HFFc6 (cell line): ENCODE results near the gene MED20. TPM values are rescaled to one million over a fixed set of nuclear protein-coding genes. Genes with fewer than 3 reads are reported as not detected.

Experiments used
- DNase-seq: peaks from one replicate; pipeline ENCODE4 v3.0.0-alpha.2; 2018
- H3K27ac Mint-ChIP-seq: 2 replicates; pipeline ENCODE4 v1.8.0; 2020; ENCODE audit warnings: mild to moderate bottlenecking, mixed read lengths
- H3K27me3 Mint-ChIP-seq: 2 replicates; pipeline ENCODE4 v1.8.0; 2021; ENCODE audit warnings: mild to moderate bottlenecking, moderate library complexity, mixed read lengths; ENCODE audit not compliant: insufficient read depth
- H3K36me3 Mint-ChIP-seq: 2 replicates; pipeline ENCODE4 v1.8.0; 2021; ENCODE audit warnings: low read depth, mixed read lengths
- H3K4me1 Mint-ChIP-seq: 2 replicates; pipeline ENCODE4 v1.8.0; 2020; ENCODE audit warnings: low read depth, mixed read lengths
- H3K4me3 Mint-ChIP-seq: 2 replicates; pipeline ENCODE4 v1.8.0; 2020; ENCODE audit warnings: mild to moderate bottlenecking, moderate library complexity, mixed read lengths
- H3K9me3 Mint-ChIP-seq: 2 replicates; pipeline ENCODE4 v1.8.0; 2020; ENCODE audit warnings: mild to moderate bottlenecking, mixed read lengths
- CTCF ChIP-seq: fragments of 200-600 bp; sonication (generic); IDR thresholded peaks from 2 replicates; pipeline ENCODE4 v1.5.0; 2021; ENCODE audit warnings: antibody characterized with exemption, mild to moderate bottlenecking
- total RNA-seq, 6 experiments: library from RNA; stranded (reverse); fragmentation: NEBNext Ultra II Directional; extraction: Animal tissue kit (Norgen Biotek cat#: 25700); gene quantifications; 2 replicates in 1 of 6; 3 replicates in 5 of 6; pipeline ENCODE4 v1.2.3, GENCODE V29; 2021

MED20 gene
- total RNA-seq, 6 experiments from 2014 or later: 22.8 to 28.4 (median 26.0) TPM

DNA sequence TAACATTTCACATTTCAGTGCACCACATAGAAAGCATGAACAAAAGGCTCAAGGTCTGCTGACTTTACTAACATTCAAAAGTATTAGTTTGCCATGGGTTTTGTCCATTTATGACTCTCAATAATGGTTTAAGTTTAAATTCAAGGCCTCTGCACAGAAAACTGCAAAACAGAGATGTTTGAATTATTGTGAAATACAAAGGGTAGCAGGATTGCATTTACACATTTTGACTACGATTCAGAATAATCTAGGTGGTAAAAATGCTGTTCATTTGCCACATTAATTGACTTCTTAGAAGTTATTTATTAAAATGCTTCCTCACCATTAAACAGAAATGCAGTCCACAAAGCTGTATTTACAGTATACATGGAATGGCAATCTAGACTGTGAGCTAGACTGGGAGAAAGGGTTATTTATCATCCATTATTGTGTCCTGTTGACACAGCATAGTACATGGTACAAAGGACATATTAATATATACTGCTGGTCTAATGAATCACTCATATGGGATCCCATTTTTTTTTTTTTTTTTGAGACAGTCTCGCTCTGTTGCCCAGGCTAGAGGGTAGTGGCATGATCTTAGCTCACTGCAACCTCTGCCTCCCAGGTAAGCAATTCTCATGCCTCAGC lies 43.8 kb downstream of the MED20 start:
- no peak for DNase-seq
- H3K4me3 Mint-ChIP-seq: no peak overlapping the region
- peaks cover 28% of the 10 kb centered on the region for H3K4me1 Mint-ChIP-seq
- H3K9me3 Mint-ChIP-seq: no peaks in the 10 kb centered on the region
- no peaks in the 10 kb centered on the region for H3K36me3 Mint-ChIP-seq
- no peak overlapping the region for H3K27ac Mint-ChIP-seq
- no peaks in the 10 kb centered on the region; the same call in 1 of the 2 replicates for H3K27me3 Mint-ChIP-seq
- TF ChIP-seq CTCF: no peak

- Mint-ChIP-seq H3K4me3 (no peak overlapping the region), H3K36me3 (no peaks in the 10 kb centered on the region), H3K27me3 (no peaks in the 10 kb centered on the region; the same call in 1 of the 2 replicates), H3K4me1 (peaks cover 22% of the 10 kb centered on the region), H3K27ac (no peak overlapping the region; the same call in 1 of the 2 replicates), H3K9me3 (no peaks in the 10 kb centered on the region)
- no peak for TF ChIP-seq CTCF
- no peak for DNase-seq
These were observed 46.2 kb downstream of the MED20 start for GRCh38 chr6:41874741-41875140.

DNA sequence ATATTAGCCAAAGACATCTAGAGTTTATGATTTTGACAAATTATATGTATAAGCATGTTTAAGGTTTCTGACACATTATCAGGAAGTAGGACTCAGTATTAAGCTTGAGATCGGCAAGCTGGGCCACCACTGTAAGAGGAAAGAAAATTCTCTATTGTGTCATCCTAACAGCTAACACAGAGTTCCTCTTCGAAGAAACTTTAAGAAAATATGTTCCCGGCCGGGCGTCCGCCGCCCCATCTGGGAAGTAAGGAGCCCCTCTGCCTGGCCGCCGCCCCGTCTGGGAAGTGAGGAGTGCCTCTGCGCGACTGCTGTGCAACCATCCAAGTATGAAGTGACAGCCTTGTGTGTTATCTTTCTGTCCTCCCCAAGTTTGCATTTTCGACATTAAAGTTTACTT lies 48.8 kb downstream of the MED20 start:
- DNase-seq: no peak
- no peaks in the 10 kb centered on the region for H3K4me1 Mint-ChIP-seq
- no peaks in the 10 kb centered on the region for H3K27me3 Mint-ChIP-seq
- H3K27ac Mint-ChIP-seq: no peak overlapping the region
- TF ChIP-seq CTCF: no peak
- no peaks in the 10 kb centered on the region for H3K36me3 Mint-ChIP-seq
- no peak overlapping the region for H3K4me3 Mint-ChIP-seq
- H3K9me3 Mint-ChIP-seq: no peaks in the 10 kb centered on the region

- no peak for DNase-seq
- Mint-ChIP-seq H3K27me3 (no peaks in the 10 kb centered on the region), H3K4me3 (no peak overlapping the region), H3K36me3 (no peaks in the 10 kb centered on the region), H3K9me3 (no peaks in the 10 kb centered on the region), H3K4me1 (no peaks in the 10 kb centered on the region), H3K27ac (no peak overlapping the region)
- TF ChIP-seq CTCF: no peak
These were observed 49.2 kb downstream of the MED20 start for GRCh38 chr6:41871691-41872090.

DNA sequence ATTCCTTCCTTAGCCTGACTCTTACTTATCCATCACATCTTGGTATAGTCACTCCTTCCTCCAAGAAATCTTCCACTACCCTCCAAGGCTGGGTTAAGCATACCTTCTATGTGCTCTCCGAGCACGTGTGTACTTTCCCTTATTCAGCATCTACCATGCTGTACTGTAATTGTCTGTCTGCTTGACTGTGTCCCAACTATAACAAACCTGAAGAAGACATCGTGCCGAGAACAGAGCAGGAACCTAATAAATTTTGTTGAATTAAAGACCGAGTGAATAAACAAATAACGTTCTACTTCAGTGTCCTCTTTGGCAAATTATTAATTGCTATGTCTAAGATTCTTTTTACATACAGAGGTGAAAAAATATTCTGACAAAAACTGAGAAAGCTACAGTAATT lies 61.6 kb downstream of the MED20 start:
- no peak overlapping the region for H3K27ac Mint-ChIP-seq
- no peaks in the 10 kb centered on the region for H3K9me3 Mint-ChIP-seq
- no peak overlapping the region for H3K4me3 Mint-ChIP-seq
- no peak for TF ChIP-seq CTCF
- no peaks in the 10 kb centered on the region for H3K36me3 Mint-ChIP-seq
- no peaks in the 10 kb centered on the region for H3K4me1 Mint-ChIP-seq
- DNase-seq: no peak
- no peaks in the 10 kb centered on the region; the same call in 1 of the 2 replicates for H3K27me3 Mint-ChIP-seq
